SU-DHL-6 (cell line): ENCODE measurements around the gene TGIF1.

Source experiments
- CTCF ChIP-seq: fragments of 200-600 bp; sonication (generic); IDR thresholded peaks from one replicate; pipeline ENCODE4 v1.5.1; 2017; ENCODE audit warnings: antibody characterized with exemption, mild to moderate bottlenecking, low read length, moderate library complexity; ENCODE audit not compliant: insufficient read depth, poor library complexity, severe bottlenecking
- EZH2phosphoT487 ChIP-seq: fragments of 200-600 bp; sonication (generic), shearing (Covaris generic); conservative IDR thresholded peaks from 2 replicates; pipeline ENCODE4 v1.6.1; 2018; ENCODE audit warnings: mild to moderate bottlenecking, antibody characterized with exemption, low read length, moderate library complexity, mixed read lengths

GRCh38 chr18:3456686-3457069 is 6.7 kb downstream of the TGIF1 start:
- TF ChIP-seq CTCF (no peak), EZH2phosphoT487 (no peak)
